ENCODE data around the gene CIAO1.

GRCh38 chr2:96276787-96277499 is 10.9 kb downstream of the CIAO1 start:
- TF ChIP-seq POLR2AphosphoS5 (IDR thresholded peaks at IDR 0.05; ENCODE audit: low read depth, low read length): no peak
- TF ChIP-seq TAF1 (IDR thresholded peaks at IDR 0.05; ENCODE audit: borderline replicate concordance, insufficient read depth, low read length): no peak
- no peak for TF ChIP-seq REST (IDR thresholded peaks at IDR 0.05; ENCODE audit: insufficient read depth in 1 of 2, low read depth in 2 of 2, low read length in 2 of 2)
